Islet of Langerhans (tissue), 1 donor: ENCODE results near the gene PEMT.
A peak's percentile ranks its signal among the peaks of the same experiment; 100 is the strongest.
"Not testable (repeated sequence)": the region's sequence is repeated elsewhere in the genome, so short reads cannot be mapped to it uniquely, and the experiment has no call there.

Source experiments
- FAIRE-seq: peaks from one replicate; lab custom pipeline; 2011; peaks lifted over from hg19 to GRCh38; lab: Jason Lieb, UNC

PEMT gene

DNA sequence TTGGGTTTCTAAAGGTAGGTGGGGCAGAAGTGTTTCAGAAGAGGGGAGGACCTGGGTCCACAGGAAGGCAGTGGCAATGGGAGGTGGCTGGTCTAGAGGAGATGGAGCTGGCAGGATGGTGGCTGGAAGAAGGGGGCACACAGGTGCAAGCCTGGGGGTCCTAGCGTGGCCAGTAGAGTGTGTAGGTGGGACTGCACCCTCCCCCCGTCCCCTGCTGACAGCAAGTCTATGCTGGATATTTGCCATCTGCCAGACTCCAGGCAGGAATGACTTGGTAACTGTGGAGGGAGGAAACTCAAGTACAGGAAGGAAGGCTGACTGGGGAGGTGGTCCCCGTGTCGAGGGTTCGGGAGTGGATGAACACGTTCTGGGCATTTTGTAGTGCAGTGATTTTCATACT, 106.1 kb downstream of the PEMT start:
- no peak for FAIRE-seq

DNA sequence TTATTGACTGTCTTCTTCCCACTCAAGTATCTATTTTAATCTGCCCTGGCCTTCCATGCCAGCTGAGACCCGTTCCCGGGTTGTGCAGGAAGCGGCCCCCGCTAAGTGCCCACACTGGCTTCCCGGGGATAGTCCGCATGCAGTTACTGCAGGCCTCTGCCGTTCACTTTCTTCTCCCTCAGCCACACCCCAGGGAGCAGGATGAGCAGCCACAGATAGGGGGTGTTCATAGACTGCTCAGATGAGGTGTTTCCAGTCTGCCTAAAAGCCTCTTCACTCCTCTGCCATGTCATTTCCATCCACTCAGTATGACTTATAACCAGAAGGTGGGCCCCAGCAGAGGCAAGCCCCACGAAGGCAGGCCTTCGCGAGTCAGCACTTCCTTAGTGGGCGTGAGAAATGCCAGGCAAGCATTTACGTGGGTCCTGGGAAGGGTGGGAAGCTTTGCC, 107.0 kb downstream of the PEMT start:
- FAIRE-seq: no peak

DNA sequence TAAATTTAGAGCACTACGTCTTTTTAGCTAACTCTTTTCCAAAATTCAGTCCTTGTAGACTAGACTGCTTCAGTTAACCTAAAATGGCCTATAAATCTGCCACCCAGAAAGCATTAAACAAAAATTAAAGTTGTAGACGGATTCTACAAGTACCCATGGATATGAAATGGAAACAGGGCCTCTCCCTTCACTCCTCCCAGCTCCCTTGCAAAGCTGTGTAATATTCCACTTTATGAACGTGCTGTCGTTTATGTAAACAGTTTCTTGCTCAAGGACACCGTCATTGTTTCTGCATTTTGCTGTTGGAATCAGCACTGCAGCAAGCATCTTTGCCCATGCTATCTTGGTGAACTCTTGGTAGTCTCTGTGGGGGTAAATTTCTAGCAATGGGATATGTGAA, 109.6 kb downstream of the PEMT start:
- no peak for FAIRE-seq

DNA sequence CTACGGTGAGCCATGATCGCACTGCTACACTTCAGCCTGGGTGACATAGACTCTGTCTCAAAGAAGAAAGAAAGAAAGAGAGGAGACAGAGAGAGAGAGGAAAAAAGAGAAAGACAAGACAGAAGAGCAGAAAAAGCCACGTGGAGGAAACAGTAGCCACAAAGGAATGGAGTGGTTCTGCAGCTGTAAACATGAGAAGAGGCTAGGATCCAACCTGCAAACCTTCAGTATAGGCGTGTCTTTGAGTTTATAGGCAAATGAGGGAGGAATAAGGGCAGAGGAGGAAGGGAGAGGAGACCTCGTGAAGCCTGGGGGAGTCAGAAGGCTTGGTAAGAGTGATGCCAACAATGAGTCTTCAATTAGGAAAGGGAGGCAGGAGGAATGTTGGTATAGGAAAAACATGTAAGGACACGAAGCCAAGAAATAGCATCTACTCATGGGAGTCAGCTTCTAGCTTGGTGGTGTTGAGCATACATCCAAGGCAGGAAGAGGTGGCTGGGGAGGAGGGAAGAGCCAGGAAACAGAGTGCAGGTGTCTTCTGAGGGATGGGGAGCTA, 110.8 kb downstream of the PEMT start:
- FAIRE-seq: no peak

GRCh38 chr17:17479209-17479608, 112.3 kb downstream of the PEMT start:
- no peak for FAIRE-seq

- FAIRE-seq: no peak
These were observed 114.5 kb downstream of the PEMT start, which contains the start of gene MED9 for GRCh38 chr17:17476865-17477467. TSS of gene MED9 (plus strand) at chr17:17477000. CDS start at chr17:17477042, 42 bp downstream.

DNA sequence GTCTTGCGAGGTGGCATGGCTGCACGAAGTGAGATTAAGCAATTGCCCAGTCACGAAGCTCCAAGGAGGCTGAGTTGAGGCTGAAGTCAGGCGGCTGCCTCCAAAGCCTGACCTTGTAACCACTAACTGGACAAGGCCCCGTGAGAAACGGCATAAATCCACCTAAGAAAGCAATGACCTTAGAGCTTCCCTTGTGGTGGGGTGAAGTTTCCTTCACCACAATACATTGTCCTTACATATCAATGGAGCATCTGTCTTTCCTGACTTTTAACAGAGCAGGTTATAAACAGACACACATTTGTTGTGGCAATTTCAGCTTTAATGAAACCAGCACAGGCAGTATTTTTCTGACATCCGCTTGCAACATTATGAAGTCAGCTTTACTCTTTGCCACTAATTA, 117.2 kb downstream of the PEMT start:
- no peak for FAIRE-seq

- no peak for FAIRE-seq
These were observed 119.1 kb downstream of the PEMT start for GRCh38 chr17:17472333-17472920.

DNA sequence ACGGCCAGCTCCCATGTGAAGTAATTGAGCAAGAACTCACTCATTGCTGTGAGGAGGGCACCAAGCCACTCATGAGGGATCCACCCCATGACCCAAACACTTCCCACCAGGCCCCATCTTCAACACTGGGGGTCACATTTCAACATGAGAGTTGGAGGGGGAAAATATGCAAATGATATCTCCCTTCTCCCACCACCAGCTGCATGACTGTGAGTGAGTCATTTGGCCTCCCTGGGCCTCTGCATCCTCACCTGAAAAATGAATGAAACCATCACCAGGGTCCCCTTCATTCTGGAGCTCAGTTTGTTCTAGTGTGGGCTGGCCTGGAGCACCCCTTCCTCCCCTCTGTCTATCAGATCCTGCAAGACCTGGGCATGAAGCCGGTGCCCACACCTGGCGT, 121.5 kb downstream of the PEMT start:
- FAIRE-seq: no peak

- FAIRE-seq: no peak
These were observed 122.2 kb downstream of the PEMT start for GRCh38 chr17:17469358-17469757.

DNA sequence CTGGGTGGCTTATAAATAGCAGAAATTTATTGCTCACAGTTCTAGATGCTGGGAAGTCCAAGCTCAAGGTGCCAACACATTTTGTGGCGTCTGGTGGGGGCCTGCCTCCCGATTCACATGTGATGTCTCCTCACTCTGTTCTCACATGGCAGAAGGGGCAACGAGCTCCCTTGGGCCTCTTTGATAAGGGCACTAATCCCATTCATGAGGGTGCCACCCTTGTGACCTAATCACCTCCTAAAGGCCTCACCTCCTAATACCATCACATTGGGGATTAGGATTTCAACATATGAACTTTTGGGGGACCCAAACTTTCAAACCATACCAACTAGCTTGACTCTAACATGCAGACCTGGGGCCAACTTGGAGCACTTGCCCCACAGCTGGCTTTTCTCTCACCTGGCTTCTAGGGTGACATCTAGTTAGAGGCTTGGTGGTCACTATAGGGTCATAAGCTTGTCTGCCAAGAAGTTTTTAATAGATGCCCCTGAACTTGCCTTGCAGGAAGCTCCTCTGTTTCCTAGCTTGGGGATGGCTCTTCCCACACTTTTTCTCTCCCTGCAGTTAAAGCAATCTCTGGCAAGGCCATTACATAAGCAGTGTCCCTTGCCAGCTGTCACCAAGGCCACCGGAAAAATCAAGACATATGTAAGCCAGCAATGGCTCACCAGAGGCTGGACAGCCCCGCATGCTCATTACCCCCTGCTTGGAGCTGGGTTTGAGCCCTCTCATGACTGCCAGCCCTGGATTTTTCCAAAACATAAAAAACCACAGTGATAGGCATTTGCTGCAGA, 123.1 kb downstream of the PEMT start:
- peak; percentile 77 for FAIRE-seq

- FAIRE-seq: no peak
These were observed 123.8 kb downstream of the PEMT start for GRCh38 chr17:17467720-17468119.

- no peak for FAIRE-seq
These were observed 124.5 kb downstream of the PEMT start for GRCh38 chr17:17467016-17467415.

DNA sequence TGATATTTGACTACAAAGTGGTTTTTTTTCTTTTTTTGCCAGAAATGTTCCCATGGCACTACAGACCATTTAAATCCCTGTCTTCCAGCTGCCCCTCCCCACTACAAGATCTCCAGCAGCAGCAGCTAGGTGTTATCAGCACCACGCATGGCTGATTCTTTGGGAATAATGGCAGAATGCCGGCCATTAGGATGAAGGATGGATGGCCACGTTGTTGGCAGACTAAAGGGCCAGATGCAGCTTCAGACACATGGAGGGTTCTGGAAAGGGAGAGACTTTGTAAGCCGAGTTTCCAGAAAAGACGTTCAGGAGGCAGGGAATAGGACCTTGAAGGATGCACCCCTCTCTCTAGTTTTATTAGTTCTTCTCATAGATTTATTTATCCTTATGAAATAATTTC, 125.0 kb downstream of the PEMT start:
- FAIRE-seq: no peak

DNA sequence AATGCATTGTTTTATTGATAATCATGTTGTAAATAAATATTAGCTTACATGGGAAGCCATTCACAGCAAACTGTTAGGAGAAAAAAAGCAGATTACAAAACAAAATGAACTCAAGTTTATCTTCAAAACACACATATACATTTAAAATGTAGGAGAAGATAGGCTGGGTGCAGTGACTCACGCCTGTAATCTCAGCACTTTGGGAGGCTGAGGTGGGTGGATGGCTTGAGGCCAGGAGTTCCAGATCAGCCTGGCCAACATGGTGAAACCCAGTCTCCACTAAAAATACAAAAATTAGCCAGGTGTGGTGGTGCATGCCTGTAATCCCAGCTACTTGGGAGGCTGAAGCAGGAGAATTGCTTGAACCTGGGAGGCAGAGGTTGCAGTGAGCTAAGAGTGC, 125.6 kb downstream of the PEMT start:
- not testable (repeated sequence) for FAIRE-seq

GRCh38 chr17:17463821-17464220, 127.7 kb downstream of the PEMT start:
- no peak for FAIRE-seq

DNA sequence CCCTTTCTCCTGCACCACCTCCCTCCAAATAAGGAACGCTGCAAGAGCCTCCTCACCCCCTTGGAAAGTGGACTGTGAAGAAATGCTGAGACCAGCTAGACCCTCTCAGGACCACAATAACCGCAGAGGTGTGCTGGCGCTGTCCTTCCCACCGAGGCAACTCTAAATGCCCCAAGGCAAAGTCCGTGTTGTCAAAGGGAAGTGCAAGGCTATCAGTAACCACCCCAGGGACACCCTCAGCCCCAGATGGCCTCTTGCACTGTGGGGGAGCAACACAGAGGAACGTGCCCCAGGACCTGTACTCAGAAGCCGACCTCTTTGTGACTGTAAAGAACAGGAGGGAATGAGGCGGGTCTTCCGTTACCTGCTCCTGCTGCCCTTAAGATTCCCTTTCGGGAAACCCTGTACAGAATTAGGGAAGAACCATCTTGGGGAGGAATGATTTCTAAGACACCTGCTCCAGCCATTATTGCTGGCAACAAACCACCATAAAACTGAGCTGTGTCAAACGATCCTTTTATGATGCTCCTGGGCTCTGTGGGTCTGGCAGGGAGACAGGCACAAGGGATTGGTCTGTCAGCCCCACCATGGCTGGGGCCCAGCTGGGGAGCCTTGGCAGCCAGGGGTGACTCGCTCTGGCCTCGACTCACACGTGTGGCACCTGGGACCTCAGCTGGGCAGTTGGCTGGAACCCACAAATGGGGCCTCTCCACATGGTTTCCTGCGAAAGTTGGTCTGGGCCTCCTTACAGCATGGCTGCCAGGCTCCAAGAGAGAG, 129.3 kb downstream of the PEMT start:
- FAIRE-seq: no peak

- FAIRE-seq: no peak
These were observed 131.5 kb downstream of the PEMT start for GRCh38 chr17:17460038-17460437.

DNA sequence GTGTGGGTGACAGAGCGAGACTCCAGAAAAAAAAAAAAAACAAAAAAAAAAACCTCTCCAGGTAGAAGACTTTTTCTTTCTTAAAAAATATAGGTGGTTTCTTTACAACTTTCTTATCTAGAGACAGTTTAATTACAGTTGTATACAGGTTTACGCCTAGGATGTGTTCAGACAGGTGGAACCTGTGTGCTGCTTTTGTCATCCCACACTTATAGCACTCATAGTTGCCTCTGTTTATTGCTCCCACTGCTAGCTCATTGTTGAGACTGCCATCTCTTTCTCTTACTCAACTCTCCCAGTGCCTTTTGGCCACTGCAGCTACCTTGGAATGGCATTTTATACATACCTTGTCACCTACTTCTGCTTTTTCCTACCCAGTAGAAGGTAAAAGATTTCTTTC, 133.8 kb downstream of the PEMT start:
- FAIRE-seq: no peak

DNA sequence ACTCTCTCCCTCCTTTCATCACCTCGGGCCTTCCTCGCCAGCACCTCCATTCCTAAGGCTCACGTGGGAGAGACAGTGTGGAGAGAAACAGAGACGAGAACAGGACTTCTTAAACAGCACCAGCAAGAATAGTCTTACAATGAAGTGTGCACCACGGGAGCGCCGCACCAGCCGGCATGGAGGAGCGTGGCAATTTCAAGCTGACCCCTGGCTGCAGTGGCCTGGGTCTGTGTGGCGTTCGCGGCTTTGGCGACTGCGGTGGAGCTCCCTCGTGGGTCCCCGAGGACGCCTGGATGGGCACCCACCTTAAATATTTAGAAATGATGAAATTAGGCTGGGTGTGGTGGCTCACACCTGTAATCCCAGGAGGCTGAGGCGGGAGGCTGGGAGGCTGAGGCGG, 135.3 kb downstream of the PEMT start:
- no peak for FAIRE-seq
